Measurements from ENCODE around the gene CTNND2.
"Not testable (repeated sequence)": the region's sequence is repeated elsewhere in the genome, so short reads cannot be mapped to it uniquely, and the experiment has no call there.

CTNND2 gene

GRCh38 chr5:11863911-11864310, 40.3 kb downstream of the CTNND2 start:
- no peak for DNase-seq (ENCODE audit: low read depth in 2 of 2)

DNA sequence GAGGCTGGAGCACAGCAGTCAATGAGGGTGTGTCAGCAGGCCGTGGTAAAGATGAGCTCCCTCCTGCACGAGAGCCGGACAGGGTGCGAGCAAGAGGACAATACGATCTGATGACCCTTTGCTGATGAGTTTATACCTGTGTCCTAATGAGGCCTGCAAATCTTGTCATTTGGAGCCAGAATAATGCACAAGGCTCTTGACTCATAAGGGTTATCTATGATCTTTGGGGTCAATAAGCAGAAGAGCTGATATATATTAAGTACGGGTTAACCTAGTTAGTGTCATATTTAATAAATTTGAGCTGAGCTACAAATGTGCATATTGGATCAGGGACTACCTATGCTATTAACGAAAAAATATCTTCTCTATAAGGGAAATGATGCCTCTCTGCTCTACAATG, 46.9 kb downstream of the CTNND2 start:
- no peak for DNase-seq (ENCODE audit: low read depth in 2 of 2)

DNA sequence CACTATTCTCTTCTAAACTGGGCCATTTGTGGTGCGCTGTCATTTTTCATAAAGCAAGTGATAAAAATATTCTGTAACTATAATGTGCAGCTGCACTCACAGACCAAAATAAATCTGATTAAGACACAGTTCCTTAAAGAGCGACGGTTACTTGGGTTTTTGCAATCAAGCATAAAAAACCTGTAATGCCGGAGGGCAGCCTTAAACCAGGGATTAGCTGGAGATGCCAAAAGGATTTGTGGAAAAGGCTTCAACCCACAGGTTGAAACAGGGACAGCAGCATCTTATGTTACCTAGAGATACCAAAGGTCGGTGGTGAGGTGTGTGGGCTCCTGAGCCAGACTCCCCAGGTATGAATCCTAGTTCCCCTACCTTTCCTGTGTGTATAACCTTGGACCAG, 49.3 kb downstream of the CTNND2 start:
- DNase-seq (ENCODE audit: low read depth in 2 of 2), result no peak

DNA sequence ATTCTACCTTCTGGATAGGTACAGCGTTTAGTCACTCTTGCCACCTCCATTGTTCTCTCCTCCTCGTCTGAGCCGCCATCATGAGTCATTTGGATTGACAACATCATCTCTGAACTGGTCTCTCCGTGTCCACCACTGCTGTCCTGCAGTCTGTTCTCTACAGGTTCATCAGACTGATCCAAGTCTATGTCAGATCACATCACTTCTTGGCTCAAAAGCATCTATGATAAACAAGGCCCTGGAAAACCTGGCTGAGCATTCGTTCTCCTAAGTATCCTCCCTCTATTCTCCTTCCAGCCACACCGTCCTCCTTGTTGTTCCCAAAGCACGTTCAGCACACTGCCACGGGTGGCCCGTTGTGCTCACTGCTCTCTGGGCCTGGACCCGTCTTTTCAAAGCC, 50.5 kb downstream of the CTNND2 start:
- no peak for DNase-seq (ENCODE audit: low read depth in 2 of 2)

DNA sequence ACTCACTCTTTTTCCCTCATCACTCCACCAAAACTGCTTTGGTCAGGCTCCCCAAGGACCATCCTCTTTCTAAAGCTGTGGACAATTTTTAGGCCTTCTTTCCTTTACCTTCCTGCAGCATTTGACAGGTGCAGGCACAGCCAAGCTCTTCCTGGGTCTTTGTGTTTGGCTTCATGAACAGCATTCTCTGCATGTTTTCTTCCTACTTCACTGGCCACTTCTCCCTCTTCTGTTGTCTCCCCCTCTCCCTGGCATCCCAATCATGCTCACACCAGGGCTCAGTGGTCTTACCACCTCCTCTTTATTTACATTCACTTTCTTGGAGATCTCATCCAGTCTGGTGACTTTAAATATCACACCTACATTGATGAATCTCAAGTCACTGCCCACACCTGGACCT, 51.1 kb downstream of the CTNND2 start:
- DNase-seq (ENCODE audit: low read depth in 2 of 2), result no peak

DNA sequence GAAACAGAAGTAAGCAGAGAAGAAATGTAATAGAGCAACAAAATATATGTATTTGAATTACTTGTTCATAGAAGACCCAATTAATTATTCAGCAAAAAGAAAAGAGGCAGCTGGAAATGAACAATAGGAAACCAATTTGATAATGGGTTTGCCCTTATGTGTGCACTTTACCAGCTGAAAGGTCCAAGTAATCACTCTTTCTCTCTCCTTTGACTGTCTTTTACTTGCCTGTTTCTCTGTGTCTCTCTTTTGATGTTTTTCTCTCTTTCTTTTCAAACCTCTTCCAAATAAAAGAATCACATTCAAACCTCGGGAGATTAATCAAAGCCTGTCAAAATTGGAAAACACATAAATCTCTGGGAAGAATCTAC, 51.5 kb downstream of the CTNND2 start:
- no peak for DNase-seq (ENCODE audit: low read depth in 2 of 2)

DNA sequence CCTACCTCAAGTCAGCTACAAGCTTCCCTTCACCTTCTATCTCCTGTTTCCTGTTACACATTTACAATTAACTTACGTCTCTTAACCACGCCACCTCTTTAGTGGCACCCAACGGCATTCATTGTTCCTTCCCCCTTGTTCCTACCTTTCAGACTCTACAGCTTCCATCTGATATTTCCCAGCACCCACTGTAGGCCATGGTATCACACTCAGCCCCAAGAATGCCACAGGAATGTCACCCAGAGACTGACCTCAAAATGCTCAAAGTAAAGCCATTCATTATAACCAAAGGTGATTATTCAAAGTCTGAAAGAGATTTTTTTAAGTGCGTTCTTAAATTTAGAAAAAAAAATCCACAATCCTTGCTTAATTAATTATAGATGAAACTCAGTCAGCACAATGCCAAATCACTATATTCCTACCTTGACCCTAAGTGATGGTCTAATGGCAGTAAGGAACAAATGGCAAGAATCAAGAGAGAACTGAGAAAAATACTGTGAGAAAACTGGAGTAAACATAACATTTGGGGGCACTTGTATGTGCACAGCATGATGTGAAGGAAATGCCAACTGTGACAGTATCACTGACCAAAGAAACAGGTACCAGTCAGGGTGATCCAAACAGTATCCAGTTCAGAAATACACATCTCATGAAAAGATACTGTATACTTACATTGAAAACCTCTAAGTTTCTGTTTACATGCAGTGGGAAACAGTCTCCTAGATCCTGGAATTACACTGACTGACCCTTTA, 52.1 kb downstream of the CTNND2 start:
- no peak for DNase-seq (ENCODE audit: low read depth in 2 of 2)

- DNase-seq (ENCODE audit: low read depth in 2 of 2), result no peak
Observed at GRCh38 chr5:11851416-11851815, 52.8 kb downstream of the CTNND2 start.

- not testable (repeated sequence) for DNase-seq (ENCODE audit: low read depth in 2 of 2)
Observed at GRCh38 chr5:11828566-11828965, 75.7 kb downstream of the CTNND2 start.

DNA sequence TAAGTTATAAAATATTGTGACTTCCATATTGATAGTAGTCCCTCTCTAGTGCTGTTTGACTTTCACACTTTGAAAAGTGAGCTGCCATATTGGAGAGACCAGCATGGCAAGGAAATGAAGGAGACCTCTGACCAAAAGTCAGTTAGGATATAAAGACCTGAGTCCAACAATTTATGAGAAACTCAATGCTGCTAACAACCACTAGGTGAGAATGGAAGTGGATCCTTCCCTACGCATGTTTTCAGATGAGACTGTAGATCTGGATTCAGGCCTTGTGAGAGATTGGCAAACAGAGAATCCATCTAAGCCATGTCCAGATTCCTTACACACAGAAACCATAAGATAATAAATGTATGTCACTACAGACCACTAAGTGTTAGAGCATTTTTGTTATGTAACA, 81.6 kb downstream of the CTNND2 start:
- DNase-seq (ENCODE audit: low read depth in 2 of 2), result no peak

DNA sequence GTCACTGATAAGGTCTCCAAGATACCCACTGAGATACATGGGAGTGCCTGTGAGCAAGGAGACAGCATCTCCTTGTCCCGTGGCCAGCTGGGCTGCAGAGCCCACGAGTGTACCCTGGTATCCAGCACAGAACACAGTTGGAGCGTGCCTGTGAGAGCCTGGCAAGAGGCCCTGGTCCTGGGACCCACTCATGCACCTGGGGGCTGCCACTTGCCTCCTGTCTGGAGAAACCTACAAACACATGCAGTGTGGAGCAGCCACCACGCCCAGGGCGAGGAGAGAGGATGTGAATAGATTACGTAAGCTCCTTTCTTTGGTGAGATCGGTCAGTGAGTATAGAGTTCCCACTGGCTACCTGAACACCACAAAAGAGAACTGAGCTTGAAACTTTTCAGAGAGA, 88.3 kb downstream of the CTNND2 start:
- no peak for DNase-seq (ENCODE audit: low read depth in 2 of 2)

GRCh38 chr5:11815481-11815880, 88.8 kb downstream of the CTNND2 start:
- DNase-seq (ENCODE audit: low read depth in 2 of 2), result no peak

DNA sequence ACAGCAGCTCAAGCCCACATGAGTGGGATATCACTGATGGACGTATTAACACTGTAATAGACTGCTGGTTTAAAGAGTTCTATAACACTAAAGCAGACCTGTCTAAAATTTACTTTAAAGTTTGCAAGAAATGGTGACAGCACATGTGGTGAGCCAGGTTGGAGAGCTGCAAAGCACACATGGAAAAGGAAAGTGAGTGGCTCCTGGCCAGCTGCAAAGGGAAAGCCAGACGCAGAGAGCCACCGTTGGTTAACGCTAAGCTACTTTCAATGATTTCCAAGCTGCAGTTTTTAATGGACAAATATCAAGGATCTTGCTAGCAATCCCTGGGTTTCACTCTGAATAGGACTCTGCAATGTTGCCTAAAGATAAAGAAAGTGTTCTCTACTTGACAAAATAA, 89.9 kb downstream of the CTNND2 start:
- DNase-seq (ENCODE audit: low read depth in 2 of 2), result no peak

GRCh38 chr5:11809407-11809806, 94.8 kb downstream of the CTNND2 start:
- DNase-seq (ENCODE audit: low read depth in 2 of 2), result no peak

DNA sequence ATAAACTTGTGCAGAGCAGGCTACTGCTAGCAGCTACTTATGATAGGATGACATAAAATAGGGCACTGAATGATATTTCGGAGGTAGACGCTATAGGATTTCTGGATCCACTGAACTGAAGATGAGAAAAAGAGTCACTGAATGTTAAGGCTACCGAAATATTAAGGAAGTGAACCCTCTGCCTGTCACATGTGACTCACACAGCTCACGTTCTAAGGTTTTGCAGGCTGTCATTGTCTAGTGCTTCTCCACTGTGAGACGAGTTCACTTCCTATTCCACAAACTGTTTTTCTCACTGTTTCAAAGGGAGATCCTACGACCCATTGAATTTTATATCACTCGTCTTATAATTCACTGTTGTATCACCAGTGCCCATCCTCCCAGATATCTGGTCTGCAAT, 100.8 kb downstream of the CTNND2 start:
- DNase-seq (ENCODE audit: low read depth in 2 of 2), result no peak

DNA sequence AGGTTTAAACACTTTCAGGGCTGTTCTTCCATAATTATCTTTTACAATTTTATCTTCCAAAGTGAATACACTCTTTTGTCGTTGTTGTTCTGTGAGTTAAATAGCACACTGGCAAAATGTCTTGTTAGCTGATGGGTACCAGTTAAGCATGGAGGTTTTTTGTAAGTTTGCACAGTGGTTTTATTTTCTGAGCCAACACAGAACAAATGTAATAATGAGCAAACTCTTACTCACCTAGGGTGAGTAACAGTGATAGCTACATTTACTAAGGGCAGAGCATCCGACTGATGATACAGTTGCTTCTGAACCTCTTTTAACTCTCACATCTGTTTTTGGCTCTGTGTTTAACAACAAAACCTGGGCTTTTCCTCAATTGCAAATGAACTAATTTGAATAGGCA, 103.2 kb downstream of the CTNND2 start:
- DNase-seq (ENCODE audit: low read depth in 2 of 2), result no peak

DNA sequence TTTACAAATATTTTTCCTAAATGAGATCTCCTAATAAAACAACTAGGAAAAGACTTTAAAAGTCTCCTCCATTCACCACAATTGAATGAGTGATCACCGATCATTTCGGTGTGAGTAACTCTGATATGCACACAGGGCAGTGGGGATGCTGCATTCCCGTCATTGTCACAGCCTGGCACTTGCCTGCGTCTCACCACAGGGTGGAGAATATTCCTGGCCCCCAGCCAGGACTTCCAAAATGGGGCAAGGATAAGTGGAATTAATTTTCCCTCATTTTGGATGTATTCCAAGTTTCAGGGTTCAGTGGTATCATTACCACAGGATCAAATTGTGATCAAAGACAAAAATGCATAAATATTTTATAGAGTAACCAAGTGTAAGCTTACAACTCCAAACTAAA, 107.1 kb downstream of the CTNND2 start:
- no peak for DNase-seq (ENCODE audit: low read depth in 2 of 2)

DNA sequence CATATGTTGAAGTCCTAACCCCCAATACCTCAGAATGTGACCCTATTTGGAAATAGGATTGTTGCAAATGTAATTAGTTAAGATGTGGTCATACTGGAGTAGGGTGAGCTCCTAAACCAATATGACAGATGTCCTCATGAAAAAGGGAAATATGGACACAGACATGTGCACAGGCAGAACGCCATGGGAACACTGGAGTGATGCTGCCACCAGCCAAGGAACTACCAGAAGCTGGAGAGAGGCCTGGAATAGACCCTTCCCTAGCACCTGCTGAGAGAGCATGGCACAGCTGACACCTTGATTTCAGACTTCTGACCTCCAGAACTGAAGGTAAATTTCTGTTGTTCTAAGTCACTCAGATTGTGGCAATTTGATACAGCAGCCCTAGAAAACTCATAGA, 110.8 kb downstream of the CTNND2 start:
- no peak for DNase-seq (ENCODE audit: low read depth in 2 of 2)

GRCh38 chr5:11792621-11793020, 111.6 kb downstream of the CTNND2 start:
- no peak for DNase-seq (ENCODE audit: low read depth in 2 of 2)

DNA sequence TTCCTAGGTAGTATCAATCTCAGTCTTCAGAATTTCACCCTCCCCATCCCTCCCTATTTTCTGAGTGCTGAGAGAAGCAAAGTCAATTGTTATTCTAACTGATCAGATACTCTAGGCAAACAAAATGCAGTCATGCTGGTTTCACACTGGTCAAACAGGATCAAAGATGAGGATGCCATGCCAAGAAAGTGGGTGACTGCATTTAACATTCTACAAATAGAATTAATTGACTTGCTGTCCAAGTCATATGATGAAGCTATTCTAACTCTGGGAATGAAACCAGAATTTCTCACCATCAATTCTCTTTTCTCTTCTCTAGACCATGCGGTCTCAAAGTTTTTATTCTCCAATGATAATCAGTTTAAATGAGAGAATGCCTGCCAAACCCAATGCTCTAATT, 112.5 kb downstream of the CTNND2 start:
- no peak for DNase-seq (ENCODE audit: low read depth in 2 of 2)

GRCh38 chr5:11790201-11790600, 114.0 kb downstream of the CTNND2 start:
- DNase-seq (ENCODE audit: low read depth in 2 of 2), result no peak

GRCh38 chr5:11785771-11786352, 118.4 kb downstream of the CTNND2 start:
- DNase-seq (ENCODE audit: low read depth in 2 of 2), result no peak

DNA sequence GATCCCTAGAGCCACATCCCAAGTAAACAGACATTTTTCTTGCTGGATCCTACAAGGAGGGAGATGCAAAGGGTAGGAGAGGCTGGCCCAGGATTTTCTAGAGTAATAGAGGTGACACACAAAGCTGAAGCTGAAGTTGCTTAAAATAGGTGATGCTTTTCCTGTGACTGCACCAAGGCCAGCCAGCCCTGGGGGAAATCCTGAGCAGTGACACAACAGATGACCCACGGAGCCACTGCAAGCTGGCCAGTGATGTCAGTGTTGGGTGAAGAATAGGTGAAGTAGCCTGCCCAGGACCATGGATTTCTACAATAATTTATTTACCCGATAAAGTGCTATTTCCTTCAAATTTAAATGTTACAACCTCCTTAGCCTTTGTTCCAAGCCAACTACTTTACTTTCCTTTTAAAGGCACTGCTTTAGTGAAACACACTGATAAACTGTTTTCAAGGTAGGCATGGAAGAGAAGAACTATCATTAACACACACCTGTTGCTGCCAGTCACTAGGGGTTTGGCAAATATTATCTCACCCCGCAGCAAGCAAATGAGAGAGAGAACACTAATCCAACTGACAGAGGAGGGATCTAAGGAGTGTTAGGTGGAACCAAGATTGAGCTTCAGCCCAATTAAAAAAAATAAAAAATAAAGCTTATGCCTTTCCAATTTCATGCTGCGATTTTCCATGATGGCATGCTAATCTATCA, 123.5 kb downstream of the CTNND2 start:
- no peak for DNase-seq (ENCODE audit: low read depth in 2 of 2)
